Retinal pigment epithelial cell (primary cell): ENCODE results near the gene MARCHF5.
"Not testable (repeated sequence)": the region's sequence is repeated elsewhere in the genome, so short reads cannot be mapped to it uniquely, and the experiment has no call there.

Experiments used
- DNase-seq: peaks from one replicate; pipeline ENCODE4 v3.0.0-alpha.2; 2010; ENCODE audit warnings: low read depth
- H3K4me3 ChIP-seq: 2 replicates; pipeline ENCODE4 v1.5.1; 2011; ENCODE audit warnings: mild to moderate bottlenecking, low read length, control low read depth, moderate library complexity
- CTCF ChIP-seq: conservative IDR thresholded peaks from 2 replicates; pipeline ENCODE4 v1.5.1; 2011; ENCODE audit warnings: low read depth, low read length, control low read depth, inconsistent platforms

The MARCHF5 gene

GRCh38 chr10:92327445-92328433, 36.8 kb downstream of the MARCHF5 start:
- no peak for DNase-seq
- no peak for TF ChIP-seq CTCF

GRCh38 chr10:92328993-92329392, 38.0 kb downstream of the MARCHF5 start:
- no peak for DNase-seq
- H3K4me3 ChIP-seq, result no peak overlapping the region
- no peak for TF ChIP-seq CTCF

More at GRCh38 chr10:92327445-92328433, 36.8 kb downstream of the MARCHF5 start:
- no peak overlapping the region for H3K4me3 ChIP-seq

- H3K4me3 ChIP-seq, DNase-seq: not testable (repeated sequence)
These were observed 39.0 kb downstream of the MARCHF5 start for GRCh38 chr10:92329927-92330326.

- no peak for DNase-seq
- TF ChIP-seq CTCF, result no peak
- no peak overlapping the region for H3K4me3 ChIP-seq
These were observed 51.8 kb downstream of the MARCHF5 start for GRCh38 chr10:92342796-92343195.

GRCh38 chr10:92345575-92345974, 54.6 kb downstream of the MARCHF5 start:
- not testable (repeated sequence) for DNase-seq, H3K4me3 ChIP-seq

GRCh38 chr10:92347035-92347676, 56.2 kb downstream of the MARCHF5 start:
- not testable (repeated sequence) for DNase-seq, H3K4me3 ChIP-seq

GRCh38 chr10:92350411-92350810, 59.4 kb downstream of the MARCHF5 start:
- TF ChIP-seq CTCF, result no peak
- no peak for DNase-seq
- H3K4me3 ChIP-seq, result no peak overlapping the region

- no peak for DNase-seq
- no peak overlapping the region for H3K4me3 ChIP-seq
- no peak for TF ChIP-seq CTCF
These were observed 63.6 kb downstream of the MARCHF5 start for GRCh38 chr10:92354587-92354986.
